ENCODE results near the gene CCPG1. TPM values are rescaled to one million over a fixed set of nuclear protein-coding genes. Genes with fewer than 3 reads are reported as not detected.

The CCPG1 gene
- total RNA-seq, 4 donors from 2014 or later: 61.2 to 97.7 (median 81.1) TPM

DNA sequence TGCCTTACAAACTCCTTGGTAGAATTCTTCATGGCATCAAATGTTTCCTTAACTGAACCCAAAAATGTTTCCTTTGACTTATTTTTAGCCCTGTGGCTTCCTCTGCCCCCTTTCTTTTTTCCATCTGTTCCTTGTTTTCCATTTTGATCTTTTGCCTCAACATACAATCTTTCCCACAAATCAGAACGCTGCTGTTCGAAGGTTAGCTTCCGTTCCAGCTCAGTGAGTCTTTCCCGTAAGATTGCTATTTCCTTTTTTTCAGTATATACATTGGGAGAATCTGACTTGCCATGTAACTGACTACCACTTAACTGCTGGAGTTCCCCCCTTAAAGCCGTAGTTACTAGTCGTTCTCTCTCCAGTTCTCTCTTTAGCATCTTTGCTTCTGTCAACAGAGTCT, 47.9 kb downstream of the CCPG1 start:
- TF ChIP-seq CTCF (IDR thresholded peaks at IDR 0.05; ENCODE audit: low read depth): no peak

DNA sequence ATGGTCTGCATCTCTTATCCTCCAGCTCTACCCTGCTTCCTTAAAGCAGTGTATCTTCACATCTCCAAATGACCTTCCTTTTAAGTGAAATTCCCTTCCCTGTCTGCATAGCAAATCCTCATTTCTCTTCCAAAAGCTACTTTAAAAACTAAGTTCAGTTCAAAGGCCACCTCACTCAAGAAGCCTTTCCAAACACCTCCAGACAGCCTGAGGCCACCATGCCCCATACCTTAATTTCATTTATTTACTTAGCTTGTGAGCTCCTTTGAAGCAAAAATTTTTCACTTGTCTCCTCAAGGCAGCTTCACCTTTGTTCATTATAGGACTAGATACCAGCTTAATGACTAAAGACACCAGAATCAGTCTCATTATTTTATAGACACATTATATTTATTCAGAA, 49.7 kb downstream of the CCPG1 start:
- no peak for TF ChIP-seq CTCF (IDR thresholded peaks at IDR 0.05; ENCODE audit: low read depth)

GRCh38 chr15:55357774-55358173, 50.4 kb downstream of the CCPG1 start:
- no peak for TF ChIP-seq CTCF (IDR thresholded peaks at IDR 0.05; ENCODE audit: low read depth)

GRCh38 chr15:55356985-55357585, 51.1 kb downstream of the CCPG1 start:
- no peak for TF ChIP-seq CTCF (IDR thresholded peaks at IDR 0.05; ENCODE audit: low read depth)

- no peak for TF ChIP-seq CTCF (IDR thresholded peaks at IDR 0.05; ENCODE audit: low read depth)
Measured at GRCh38 chr15:55353025-55353424, 55.1 kb downstream of the CCPG1 start.

GRCh38 chr15:55349282-55349681, 58.9 kb downstream of the CCPG1 start:
- no peak for TF ChIP-seq CTCF (IDR thresholded peaks at IDR 0.05; ENCODE audit: low read depth)

- TF ChIP-seq CTCF (IDR thresholded peaks at IDR 0.05; ENCODE audit: low read depth): no peak
Measured at GRCh38 chr15:55348281-55348778, 59.8 kb downstream of the CCPG1 start.
